ENCODE data around the gene WIPI1.
"Not testable (repeated sequence)": the region's sequence is repeated elsewhere in the genome, so short reads cannot be mapped to it uniquely, and the experiment has no call there.

WIPI1 gene

GRCh38 chr17:68437979-68438822 is 19.1 kb downstream of the WIPI1 start:
- no peak for DNase-seq

GRCh38 chr17:68435876-68436842 is 21.1 kb downstream of the WIPI1 start:
- DNase-seq = peak; percentile 3

GRCh38 chr17:68435361-68435760 is 21.9 kb downstream of the WIPI1 start:
- DNase-seq = no peak

GRCh38 chr17:68433911-68434508 is 23.3 kb downstream of the WIPI1 start:
- no peak for DNase-seq

GRCh38 chr17:68433211-68433610 is 24.1 kb downstream of the WIPI1 start:
- DNase-seq = no peak

- no peak for DNase-seq
Observed at GRCh38 chr17:68432086-68432864, 25.0 kb downstream of the WIPI1 start.

- no peak for DNase-seq
Observed at GRCh38 chr17:68431661-68432071, 25.6 kb downstream of the WIPI1 start.

- no peak for DNase-seq
Observed at GRCh38 chr17:68431045-68431608, 26.2 kb downstream of the WIPI1 start.

- DNase-seq = no peak
Observed at GRCh38 chr17:68429881-68430280, 27.4 kb downstream of the WIPI1 start.

- no peak for DNase-seq
Observed at GRCh38 chr17:68428498-68429172, 28.7 kb downstream of the WIPI1 start.

GRCh38 chr17:68427575-68427974 is 29.7 kb downstream of the WIPI1 start:
- no peak for DNase-seq

GRCh38 chr17:68425979-68426378 is 31.3 kb downstream of the WIPI1 start:
- DNase-seq = no peak

GRCh38 chr17:68424861-68425260 is 32.4 kb downstream of the WIPI1 start:
- DNase-seq = no peak

GRCh38 chr17:68424203-68424602 is 33.1 kb downstream of the WIPI1 start:
- DNase-seq = no peak

- DNase-seq = no peak
Observed at GRCh38 chr17:68423251-68423650, 34.0 kb downstream of the WIPI1 start.

GRCh38 chr17:68422821-68423220 is 34.5 kb downstream of the WIPI1 start:
- DNase-seq = no peak

GRCh38 chr17:68421486-68421885 is 35.8 kb downstream of the WIPI1 start:
- DNase-seq = no peak

- DNase-seq = no peak
Observed at GRCh38 chr17:68420065-68420464, 37.2 kb downstream of the WIPI1 start.

- DNase-seq = no peak
Observed at GRCh38 chr17:68418876-68419275, 38.4 kb downstream of the WIPI1 start.

GRCh38 chr17:68417317-68417716 is 40.0 kb downstream of the WIPI1 start:
- DNase-seq = no peak

- DNase-seq = not testable (repeated sequence)
Observed at GRCh38 chr17:68414901-68415300, 42.4 kb downstream of the WIPI1 start.
